Fibroblast of the aortic adventitia (primary cell): ENCODE measurements around the gene PTH2R. TPM values are rescaled to one million over a fixed set of nuclear protein-coding genes. Genes with fewer than 3 reads are reported as not detected.

Experiments used
- DNase-seq: peaks from one replicate; pipeline ENCODE4 v3.0.0-alpha.2; 2010; ENCODE audit warnings: low read depth
- H3K4me3 ChIP-seq: 2 replicates; pipeline ENCODE4 v1.5.1; 2011; ENCODE audit warnings: low read depth, mild to moderate bottlenecking, control low read depth, low read length, moderate library complexity
- CTCF ChIP-seq: IDR thresholded peaks from 2 replicates; pipeline ENCODE4 v1.5.1; 2011; ENCODE audit warnings: mild to moderate bottlenecking, low read length, control low read depth, inconsistent platforms; ENCODE audit not compliant: insufficient read depth
- total RNA-seq: library from RNA; depleted of rRNA; stranded (reverse); fragments of >200 nt; gene quantifications from 2 replicates; pipeline ENCODE4 v1.2.3, GENCODE V29; 2012; ENCODE audit warnings: low replicate concordance

Gene PTH2R
- total RNA-seq, 1 donor, result not detected

DNA sequence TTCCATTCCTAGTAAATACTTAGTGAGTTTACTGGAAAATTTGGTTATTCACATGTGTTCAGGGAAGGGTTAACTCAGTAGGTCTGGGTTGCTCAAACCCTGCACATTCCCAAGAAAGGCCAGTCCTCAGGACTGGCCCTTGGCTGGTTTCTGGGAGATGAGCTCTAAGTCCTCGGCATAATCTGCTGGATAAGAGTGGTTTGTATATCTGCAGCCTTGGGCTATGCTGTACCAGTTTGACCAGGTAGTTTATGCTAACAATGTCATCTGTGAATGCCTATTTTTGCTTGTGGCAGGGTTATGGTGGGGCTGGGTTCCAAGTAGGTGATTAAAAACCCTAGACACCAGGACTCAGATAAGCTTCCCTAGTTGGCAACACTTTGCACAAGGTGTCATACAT, 7.4 kb upstream of the PTH2R start:
- no peak overlapping the region for H3K4me3 ChIP-seq
- no peak for TF ChIP-seq CTCF
- no peak for DNase-seq

- DNase-seq, result peak; percentile 20
- H3K4me3 ChIP-seq, result no peak overlapping the region
- TF ChIP-seq CTCF, result no peak
Observed at GRCh38 chr2:208407667-208408066, 1.1 kb downstream of the PTH2R start.

DNA sequence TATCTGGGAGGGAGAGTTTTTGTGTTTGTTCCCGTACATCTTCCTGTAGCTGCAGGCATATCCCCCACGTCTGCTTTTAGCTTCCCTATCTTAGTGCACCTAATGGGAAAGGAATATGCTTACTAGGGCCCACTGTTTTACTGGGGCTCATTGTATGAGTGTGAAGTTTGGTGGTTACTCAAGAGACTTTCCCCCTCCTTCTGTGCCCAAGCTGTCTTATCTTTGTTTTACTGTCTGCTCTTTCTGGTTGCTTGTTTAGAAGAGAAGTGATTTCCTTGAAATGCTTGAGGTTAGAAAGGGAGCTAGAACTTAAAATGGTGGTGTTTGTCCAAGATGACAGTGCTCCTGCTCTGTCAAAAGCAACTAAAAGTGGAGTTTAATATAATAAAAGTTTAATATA, 7.3 kb downstream of the PTH2R start:
- TF ChIP-seq CTCF, result no peak
- DNase-seq, result no peak
- no peak overlapping the region for H3K4me3 ChIP-seq

GRCh38 chr2:208415255-208415654, 8.7 kb downstream of the PTH2R start:
- no peak for DNase-seq
- TF ChIP-seq CTCF, result no peak
- H3K4me3 ChIP-seq, result no peak overlapping the region

GRCh38 chr2:208415897-208416296, 9.3 kb downstream of the PTH2R start:
- no peak overlapping the region for H3K4me3 ChIP-seq
- TF ChIP-seq CTCF, result no peak
- no peak for DNase-seq

DNA sequence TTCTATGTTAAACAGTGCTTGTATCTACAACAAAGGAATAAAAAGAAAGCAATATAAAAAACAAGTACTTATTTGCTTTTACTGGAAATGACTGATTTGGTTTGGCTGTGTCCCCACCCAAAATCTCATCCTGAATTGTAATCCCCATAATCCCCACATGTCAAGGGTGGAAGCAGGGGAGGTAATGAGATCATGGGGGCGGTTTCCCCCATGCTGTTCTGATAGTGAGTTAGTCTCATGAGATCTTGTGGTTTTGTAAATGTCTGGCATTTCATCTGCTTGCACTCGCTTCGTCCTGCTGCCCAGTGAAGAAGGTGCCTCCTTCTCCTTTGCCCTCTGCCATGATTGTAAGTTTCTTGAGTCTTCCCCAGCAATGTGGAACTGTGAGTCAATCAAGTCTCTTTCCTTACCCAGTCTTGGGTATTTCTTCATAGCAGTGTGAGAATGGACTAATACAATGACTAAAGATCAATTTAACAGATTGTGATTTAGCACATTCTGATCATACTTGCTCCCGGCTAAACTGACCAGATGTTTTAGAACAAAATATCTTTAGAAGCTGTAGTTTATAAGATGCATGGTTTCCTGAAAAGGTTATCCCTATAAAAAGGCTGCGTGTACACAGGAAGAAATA, 19.9 kb downstream of the PTH2R start:
- no peak for TF ChIP-seq CTCF
- H3K4me3 ChIP-seq, result no peak overlapping the region
- DNase-seq, result no peak

DNA sequence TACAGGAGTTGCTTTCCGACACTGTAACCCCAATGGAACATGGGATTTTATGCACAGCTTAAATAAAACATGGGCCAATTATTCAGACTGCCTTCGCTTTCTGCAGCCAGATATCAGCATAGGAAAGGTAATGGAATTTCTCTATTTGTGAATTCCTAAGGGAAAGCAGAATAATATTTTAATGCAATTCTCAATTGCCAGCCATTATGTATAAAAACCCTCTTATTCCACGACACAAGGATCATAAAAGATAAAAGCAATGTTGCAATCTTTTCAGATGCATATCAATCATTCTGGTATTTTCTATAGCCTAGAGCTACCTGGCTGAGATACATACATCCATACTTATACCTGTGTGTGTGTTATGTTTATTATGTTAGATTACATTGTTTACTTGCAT, 31.2 kb downstream of the PTH2R start:
- no peak for TF ChIP-seq CTCF
- no peak for DNase-seq

More for the DNA sequence above, 31.2 kb downstream of the PTH2R start:
- no peak overlapping the region for H3K4me3 ChIP-seq
